ENCODE data around the gene SLC9C2.
"Not testable (repeated sequence)": the region's sequence is repeated elsewhere in the genome, so short reads cannot be mapped to it uniquely, and the experiment has no call there.

The SLC9C2 gene

DNA sequence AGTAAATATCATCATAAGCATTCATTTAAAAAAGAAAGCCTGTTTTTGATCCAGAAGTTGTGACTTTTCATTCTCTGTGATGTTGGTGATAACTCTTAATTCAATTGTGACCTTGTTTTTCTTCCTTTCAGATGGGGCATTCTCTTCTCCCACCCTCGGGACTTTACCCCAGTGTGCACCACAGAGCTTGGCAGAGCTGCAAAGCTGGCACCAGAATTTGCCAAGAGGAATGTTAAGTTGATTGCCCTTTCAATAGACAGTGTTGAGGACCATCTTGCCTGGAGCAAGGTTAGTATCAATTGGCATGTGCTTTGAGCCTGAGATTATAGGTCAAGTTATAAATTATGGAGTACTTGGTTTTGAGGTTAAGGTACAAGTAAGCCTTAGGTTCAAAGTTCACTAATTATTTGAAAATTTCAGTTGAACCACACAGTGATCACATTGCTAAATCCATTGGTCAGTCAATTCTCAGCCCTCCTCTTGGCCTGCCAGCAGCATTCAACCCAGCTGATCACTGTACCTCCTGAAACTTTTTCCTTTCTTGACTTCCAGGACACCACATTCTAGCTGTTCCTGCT lies 121.6 kb downstream of the SLC9C2 start:
- no peak for DNase-seq (ENCODE audit: low read depth)

DNA sequence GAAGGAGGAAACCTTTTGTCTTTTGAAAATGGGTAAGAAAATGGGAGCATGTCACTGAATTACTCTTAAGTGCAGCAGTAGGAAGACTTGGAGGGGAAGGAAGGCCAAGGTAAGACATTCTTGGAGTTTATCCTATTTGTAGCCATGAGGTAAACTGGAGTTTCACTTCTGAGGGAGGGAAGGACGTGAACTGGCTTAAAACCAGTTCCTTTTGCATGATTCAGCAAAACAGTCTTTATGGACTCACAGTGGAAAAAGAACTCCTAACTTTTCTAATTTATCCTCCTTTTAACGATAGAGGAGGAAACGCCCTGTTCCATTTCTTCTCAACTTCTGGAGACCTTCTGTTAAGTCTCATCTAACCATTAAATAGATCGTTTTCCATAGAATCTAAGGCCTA lies 123.2 kb downstream of the SLC9C2 start:
- DNase-seq (ENCODE audit: low read depth), result no peak

DNA sequence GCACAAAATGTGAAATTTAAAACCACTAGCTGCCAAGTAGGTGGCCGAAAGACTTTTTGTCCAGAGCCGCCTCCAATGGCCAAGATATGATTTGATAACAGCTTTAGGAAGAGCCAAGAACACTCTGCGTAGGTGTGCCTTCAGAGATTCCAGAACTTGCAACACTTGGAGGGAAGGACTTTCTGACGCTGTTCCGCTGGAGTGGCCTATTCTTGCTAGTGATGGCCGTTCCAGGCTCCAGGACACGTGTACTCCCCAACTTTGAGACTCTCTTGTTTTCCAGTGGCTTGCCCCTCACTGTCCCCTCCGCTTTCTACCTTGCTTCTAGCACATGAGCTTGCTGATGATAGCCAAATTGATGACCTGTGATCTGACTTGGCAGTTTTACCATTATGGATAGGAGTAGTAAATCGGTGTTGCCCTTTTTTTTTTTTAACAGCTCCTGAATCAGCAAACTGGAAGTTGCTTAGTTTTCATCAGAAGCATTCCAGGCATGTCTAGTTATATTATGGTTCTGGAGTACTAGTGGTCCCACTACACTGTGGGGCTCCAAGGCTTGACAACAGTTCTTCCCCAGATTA lies 124.7 kb downstream of the SLC9C2 start:
- no peak for DNase-seq (ENCODE audit: low read depth)

DNA sequence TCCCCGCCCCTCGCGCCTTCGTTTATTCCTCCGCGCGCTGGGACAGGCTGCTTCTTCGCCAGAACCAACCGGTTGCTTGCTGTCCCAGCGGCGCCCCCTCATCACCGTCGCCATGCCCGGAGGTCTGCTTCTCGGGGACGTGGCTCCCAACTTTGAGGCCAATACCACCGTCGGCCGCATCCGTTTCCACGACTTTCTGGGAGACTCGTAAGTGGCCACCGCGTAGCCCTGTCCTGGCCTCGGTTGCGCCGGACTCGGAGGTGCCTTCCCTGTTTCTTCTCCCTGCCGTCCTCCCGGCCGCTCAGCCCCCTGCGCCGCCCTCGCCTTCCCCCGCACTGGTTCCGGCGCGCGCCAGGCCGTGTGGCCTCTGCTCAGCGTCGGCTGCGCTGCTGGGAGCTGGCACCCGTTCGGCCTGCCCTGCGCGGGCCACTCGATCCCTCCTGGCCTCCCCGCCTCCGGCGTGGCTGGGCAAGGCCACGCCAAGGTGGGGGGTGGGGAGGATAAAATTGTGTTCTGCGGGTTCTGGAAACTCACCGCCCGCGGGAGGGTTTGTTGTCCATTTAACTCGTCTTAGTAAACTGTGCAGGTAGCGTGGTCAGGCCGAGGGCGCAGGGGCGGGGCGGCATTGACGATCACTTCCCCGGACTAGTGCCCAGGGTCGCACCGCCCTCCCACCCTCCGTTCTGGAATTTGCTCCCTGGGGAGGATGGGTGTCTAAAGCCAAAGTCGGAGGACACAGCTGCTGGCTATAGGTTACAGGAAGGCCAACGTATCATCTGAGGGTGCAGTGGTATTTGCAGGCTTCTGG lies 125.4 kb downstream of the SLC9C2 start, which contains the start of gene PRDX6:
PRDX6 (plus strand) TSS at position 50 of the 808 bp plus-strand sequence; CDS start at position 113, 63 bp downstream.
- DNase-seq (ENCODE audit: low read depth), result no peak

DNA sequence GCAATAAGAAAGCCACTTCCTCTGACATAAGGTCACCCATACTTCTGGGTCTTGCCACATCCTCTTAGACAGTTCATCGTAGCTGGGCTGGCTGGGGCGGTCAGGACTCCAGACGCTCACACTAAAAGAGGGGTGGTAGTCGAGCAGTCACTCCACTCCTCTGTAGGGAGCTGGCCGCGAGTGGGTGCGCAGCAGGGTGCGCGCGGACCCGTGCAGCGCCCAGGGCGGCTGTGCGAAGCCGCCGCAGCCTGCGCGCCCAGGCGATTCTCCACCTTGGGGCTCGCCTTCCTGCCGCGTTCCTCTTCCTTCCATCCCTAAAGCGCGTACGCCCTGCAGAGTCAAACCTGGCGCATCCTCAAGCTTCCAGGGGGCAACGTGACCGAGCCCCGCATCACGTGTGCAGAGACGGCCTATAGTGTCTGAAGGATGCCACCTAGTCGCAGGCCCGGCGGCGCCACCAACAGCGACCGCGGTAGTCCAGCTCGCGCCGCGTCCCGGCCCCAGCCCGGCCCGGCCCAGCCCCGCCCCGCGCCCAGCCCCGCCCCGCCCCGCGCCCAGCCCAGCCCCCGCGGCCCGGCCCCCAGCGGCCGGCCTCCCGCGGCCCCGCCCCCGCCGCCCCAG lies 126.1 kb downstream of the SLC9C2 start:
- peak; percentile 86 for DNase-seq (ENCODE audit: low read depth)

DNA sequence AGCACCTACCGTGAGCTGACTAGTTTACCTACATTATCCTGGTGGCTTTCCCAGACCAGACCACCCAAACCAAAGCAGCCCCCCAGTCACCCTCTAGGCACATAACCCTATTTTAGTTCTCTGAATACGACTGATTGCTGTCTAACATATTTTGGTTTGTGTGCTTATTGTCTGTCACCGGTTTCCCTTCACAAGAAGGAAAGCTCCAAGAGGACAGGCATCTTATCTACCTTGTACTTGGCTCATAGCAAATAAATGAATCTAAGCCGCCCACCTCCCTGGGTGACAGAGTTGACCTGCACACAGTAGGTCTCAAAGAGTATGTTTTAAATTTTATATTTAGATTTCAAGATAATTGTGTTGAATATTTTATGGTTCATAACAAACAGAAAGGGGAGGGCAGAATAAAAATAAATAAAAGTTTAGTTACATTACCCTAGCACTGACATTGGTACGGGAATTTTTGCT lies 126.6 kb downstream of the SLC9C2 start:
- DNase-seq (ENCODE audit: low read depth), result no peak

DNA sequence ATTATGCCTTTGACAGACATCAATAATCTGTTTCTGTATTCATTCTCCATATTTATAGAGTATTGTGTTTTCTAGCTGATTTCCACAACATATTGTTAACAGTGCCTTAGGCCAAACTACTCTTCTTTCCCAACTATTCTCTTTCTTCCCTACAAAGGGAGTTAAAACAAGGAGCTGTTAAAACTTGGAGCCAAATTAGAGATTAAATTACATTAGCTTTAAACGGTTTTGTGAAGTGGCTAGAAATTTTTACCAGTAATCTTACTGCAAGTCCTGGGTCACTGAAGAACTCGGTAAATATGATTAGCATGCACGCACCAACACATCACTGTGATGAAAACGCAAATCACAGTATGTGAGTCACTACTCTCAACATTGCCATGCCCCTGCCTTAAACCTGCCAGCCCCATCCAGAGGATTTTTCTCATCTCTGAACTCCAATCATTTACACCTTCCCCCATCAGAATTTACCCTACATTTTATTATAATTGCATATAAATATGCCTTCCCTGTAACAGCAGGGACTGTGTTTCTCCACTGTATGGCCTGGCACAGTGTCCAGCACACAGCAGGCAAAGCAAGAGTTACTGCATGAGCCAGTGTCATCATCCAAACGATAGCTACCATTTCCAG lies 127.2 kb downstream of the SLC9C2 start:
- no peak for DNase-seq (ENCODE audit: low read depth)

DNA sequence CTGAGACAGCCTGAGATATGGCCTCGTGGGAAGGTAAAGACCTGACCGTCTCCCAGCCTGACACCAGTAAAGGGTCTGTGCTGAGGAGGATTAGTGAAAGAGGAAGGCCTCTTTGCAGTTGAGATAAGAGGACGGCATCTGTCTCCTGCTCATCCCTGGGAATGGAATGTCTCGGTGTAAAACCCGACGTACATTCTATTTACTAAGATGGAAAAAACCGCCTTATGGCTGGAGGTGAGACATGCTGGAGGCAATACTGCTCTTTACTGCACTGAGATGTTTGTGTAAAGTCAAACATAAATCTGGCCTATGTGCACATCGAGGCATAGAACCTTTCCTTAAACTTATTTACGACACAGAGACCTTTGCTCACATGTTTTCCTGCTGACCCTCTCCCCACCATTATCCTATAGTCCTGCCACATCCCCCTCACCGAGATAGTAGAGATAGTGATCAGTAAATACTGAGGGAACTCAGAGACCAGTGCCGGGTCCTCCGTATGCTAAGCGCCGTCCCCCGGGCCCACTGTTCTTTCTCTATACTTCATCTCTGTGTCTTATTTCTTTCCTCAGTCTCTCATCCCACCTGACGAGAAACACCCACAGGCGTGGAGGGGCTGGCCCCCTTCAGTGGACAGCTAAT lies 128.0 kb downstream of the SLC9C2 start:
- DNase-seq (ENCODE audit: low read depth), result not testable (repeated sequence)

DNA sequence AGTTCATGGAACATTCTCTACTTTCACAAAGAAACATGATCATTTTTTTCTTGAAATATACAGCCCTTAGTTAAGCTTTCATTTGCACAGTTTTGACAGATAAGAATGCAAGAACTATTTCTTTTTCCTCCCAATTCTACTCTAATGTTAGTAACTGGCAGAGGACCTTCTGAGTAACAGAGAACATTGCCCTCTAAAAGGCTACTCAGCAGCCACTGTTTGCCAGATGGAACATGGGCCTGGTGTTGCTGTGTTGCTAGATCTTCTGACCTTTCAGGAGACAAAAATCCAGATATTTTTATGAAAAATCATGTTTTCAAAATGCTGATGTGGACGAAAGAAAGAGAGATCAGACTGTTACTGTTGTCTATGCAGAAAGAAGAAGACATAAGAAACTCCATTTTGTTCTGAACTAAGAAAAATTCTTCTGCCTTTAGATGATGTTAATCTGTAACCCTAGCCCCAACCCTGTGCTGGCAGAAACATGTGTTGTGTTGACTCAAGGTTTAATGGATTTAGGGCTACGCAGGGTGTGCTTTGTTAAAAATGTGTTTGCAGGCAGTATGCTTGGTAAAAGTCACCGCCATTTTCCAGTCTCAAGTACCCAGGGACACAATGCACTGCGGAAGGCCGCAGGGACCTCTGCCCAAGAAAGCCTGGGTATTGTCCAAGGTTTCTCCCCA lies 128.6 kb downstream of the SLC9C2 start:
- no peak for DNase-seq (ENCODE audit: low read depth)

DNA sequence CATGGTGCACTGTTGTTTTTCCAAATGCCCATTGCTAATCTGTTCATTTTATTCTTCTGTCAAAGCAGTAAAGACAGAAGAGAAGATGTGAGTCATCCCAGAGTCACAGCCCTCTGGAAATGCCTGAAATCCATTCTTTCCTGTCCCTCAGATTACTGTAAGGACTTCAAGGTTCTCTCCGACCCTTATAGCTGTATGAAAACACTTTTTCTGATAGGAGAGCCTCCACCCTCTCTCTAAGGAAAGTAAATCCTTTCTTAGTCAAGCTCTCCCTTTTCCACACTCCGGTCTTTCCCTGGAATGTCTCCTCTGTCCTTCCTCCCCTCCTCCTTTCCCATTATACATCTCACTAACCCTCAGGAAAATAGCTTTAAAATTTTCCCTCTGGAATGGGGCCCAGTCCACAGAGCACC lies 129.3 kb downstream of the SLC9C2 start:
- no peak for DNase-seq (ENCODE audit: low read depth)

DNA sequence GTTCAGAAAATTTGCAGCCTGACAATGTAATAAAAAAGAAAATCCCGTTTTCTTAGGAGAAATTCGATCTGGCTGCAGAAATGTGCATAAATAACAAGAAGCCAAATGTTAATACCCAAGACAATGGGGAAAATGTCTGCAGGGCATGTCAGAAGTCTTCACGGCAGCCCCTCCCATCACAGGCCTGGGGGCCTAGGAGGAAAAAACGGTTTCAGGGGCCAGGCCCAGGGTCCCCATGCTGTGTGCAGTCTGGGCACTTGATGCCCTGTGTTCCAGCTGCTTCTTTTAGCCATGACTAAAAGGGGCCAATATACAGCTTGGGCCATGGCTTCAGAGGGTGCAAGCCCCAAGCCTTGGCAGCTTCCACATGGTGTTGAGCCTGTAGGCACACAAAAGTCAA lies 132.3 kb downstream of the SLC9C2 start:
- no peak for DNase-seq (ENCODE audit: low read depth)

DNA sequence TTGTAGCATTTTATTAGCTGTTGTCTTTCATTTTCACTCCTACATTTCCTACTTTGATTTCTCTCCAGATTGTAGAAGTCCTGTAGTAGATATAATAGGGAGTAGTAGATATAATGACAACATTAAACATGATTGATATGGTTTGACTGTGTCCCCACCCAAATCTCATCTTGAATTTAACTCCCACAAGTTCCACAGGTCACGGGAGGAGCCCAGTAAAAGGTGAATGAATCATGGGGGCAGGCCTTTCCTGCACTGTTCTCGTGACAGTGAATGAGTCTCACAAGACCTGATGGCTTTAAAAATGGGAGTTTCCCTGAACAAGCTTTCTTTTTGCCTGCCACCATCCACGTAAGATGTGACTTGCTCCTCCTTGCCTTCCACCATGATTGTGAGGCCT lies 133.2 kb downstream of the SLC9C2 start:
- DNase-seq (ENCODE audit: low read depth), result no peak

DNA sequence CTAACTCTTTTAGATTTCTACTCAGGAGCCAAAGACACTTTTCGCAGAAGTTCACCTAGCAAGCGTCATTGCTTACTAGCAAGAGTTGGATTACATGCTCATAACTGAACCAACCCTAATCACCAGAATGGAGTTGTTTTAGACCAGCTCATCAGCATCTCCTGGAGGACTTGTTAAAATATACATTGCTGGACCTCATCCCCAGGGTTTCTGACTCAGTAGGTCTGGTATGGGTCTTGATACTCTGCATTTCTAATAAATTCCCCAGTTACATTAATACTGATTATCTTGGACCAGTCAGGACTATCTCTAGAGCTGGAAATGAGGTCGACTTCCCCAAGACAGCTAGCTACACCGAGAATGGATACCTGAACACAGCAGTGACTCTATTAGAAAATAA lies 135.4 kb downstream of the SLC9C2 start:
- DNase-seq (ENCODE audit: low read depth), result no peak

DNA sequence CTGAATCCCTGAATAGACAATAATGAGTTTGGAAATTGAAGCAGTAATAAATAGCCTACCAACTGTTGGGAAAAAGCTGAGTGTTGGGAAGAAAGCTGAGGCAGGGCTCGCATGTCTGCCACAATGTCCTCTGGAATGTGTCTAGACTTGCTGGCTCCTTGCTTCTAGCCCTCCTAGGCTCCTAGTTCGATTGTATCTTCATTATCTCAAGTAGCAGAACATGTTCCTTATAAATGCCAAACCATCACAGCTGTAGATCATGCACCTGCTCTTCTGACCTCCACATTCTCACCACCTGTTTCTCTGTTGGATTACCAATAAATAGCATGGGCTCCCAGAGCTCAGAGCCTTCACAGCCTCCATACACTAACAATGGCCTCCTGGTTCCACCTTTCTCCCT lies 138.7 kb downstream of the SLC9C2 start:
- DNase-seq (ENCODE audit: low read depth), result not testable (repeated sequence)

DNA sequence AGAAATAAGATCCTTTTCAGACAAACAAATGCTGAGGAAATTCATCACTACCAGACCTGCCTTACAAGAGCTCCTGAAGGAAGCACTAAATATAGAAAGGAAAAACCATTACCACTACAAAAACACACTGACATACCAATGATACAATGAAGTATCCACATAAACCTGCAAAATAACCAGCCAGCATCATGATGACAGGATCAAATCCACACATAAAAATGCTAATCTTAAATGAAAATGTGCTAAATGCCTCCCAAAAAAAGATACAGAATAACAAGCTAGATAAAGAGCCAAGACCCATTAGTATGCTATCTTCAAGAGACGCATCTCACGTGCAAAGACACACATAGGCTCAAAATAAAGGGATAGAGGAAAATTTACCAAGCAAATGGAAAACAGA lies 140.2 kb downstream of the SLC9C2 start:
- DNase-seq (ENCODE audit: low read depth), result not testable (repeated sequence)

DNA sequence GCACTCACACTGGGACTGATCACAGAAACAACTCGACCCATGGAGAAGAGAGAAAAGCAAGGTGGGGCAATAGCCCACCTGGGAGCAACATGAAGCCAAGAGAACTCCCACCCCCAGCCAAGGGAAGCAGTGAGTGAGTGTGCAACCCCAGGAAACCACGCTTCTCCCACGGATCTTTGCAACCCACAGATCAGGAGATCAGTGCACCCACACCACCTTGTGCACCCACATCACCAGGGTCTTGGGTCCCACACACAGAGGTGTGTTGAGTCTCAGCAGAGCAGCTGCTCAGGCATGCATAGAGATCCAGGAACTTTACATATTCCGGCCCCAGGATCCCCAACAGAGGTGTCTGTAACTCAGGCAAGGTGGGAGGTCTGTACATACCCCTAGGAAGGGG lies 143.0 kb downstream of the SLC9C2 start:
- no peak for DNase-seq (ENCODE audit: low read depth)

DNA sequence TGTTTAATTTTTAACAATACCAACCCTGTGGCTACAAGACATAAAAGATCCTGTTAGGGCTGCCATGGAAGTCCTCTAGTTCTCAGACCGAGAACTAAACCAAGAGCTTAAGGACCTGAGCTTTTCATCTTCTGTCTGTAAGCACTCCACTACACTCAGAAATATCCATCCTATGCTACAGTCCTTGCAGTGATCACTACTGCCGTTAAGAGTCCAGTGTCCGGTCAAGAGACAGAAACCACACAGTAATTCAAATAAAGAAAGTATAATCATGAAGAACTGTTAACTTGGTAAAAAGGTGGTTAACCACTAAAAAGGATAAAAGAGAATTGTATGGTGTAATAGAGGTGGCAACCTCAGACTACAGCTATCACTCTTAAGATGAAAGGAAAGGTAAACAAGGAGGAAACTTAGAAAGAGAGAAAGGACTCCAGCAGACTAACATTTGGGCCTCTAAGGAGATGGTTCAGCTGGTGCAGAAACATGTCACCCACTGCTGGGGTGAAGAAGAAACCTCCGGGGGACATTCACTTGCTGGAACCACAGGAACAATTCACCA lies 147.8 kb downstream of the SLC9C2 start:
- DNase-seq (ENCODE audit: low read depth), result no peak

DNA sequence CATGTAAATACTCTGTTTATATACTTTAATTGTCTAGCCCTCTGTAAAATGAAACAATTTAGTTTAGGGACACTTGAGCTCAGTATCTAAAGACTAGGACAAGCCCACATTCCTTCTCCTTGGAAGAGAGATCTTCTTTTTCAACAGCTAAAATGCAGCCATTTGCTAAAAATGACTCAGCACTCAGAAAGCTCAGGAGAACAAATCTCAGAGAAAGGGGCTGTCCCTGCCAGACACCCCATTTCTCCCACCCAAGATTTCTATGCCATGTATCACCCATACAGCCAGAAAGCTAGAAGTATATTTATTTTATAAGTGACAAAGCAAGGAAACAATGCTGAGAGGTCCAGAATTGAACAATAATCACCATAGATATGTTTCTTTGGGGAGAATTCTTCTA lies 148.9 kb downstream of the SLC9C2 start:
- no peak for DNase-seq (ENCODE audit: low read depth)

DNA sequence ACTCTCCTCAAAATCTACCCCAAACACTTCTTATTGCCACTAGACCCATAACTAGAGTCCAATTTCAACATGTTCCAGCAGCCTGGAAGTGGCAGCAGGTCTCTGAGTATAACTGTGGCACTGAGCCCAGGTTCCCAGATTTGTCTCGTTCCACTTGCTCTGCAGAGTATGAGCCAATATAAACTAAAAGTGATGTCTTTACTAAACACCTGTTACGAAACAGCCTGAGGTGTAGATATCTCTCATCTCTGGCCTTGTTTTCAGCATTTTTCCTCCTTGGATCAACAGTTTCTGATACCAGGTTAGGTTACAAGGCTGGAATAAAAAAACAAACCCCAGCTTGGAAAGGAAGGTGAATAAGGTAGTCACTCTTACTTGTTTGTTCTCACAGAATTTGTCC lies 150.9 kb downstream of the SLC9C2 start:
- no peak for DNase-seq (ENCODE audit: low read depth)

Measured in GM04504 (cell line).